Measurements from ENCODE around the gene ZNF358.

Gene ZNF358

DNA sequence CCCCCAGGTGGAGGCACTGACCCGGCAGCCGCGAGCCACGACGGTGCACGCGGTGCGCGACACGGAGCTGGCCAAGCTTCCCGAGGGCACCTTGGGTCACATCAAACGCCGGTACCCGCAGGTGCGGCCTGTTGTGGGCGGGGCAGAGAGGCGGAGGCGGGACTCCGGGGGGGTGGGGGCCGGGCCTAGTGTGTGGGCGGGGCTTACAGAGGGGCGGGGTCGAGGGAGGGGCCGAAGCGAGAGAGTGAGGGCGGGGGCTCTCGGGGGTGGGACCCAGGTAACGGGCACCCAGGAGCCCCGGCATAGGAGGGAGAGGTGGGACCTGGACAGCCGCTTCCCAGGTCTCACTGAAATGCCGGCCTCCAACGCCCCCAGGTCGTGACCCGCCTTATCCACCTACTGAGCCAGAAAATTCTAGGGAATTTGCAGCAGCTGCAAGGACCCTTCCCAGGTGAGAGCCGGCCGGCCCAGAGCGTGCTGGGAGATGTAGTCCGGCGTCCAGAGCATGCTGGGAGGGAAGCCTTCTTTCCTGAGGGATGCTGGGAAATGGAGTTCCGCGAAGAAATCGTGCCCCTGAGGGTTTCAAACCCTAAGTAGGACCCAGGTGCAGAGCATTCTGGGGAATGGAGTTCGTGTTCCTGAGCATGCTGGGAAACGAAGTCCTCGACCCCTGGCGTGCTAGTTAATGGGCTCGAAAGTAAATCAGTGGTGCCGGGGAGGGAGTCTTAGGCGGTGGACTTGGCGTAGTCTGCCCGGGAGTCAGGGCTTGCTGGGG is 35.3 kb downstream of the ZNF358 start:
- peak overlapping the region; percentile 24 for H3K4me3 ChIP-seq (ENCODE audit: low read depth, low read length)
- peaks cover 25% of the 10 kb centered on the region for H3K36me3 ChIP-seq (replicated peaks)
- in situ Hi-C loops (cut with HindIII; ENCODE audit: low pct_ligation_motif_present, low sequenced_read_pairs): no loop called here
- TF ChIP-seq, protein P1, sequence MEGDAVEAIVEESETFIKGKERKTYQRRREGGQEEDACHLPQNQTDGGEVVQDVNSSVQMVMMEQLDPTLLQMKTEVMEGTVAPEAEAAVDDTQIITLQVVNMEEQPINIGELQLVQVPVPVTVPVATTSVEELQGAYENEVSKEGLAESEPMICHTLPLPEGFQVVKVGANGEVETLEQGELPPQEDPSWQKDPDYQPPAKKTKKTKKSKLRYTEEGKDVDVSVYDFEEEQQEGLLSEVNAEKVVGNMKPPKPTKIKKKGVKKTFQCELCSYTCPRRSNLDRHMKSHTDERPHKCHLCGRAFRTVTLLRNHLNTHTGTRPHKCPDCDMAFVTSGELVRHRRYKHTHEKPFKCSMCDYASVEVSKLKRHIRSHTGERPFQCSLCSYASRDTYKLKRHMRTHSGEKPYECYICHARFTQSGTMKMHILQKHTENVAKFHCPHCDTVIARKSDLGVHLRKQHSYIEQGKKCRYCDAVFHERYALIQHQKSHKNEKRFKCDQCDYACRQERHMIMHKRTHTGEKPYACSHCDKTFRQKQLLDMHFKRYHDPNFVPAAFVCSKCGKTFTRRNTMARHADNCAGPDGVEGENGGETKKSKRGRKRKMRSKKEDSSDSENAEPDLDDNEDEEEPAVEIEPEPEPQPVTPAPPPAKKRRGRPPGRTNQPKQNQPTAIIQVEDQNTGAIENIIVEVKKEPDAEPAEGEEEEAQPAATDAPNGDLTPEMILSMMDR (IDR thresholded peaks at IDR 0.05; ENCODE audit: low read depth, low read length, missing control alignments): no peak
- H3K27me3 ChIP-seq (replicated peaks): no peaks in the 10 kb centered on the region
- H3K27ac ChIP-seq: no peak overlapping the region
- peak; percentile 27 for DNase-seq

DNA sequence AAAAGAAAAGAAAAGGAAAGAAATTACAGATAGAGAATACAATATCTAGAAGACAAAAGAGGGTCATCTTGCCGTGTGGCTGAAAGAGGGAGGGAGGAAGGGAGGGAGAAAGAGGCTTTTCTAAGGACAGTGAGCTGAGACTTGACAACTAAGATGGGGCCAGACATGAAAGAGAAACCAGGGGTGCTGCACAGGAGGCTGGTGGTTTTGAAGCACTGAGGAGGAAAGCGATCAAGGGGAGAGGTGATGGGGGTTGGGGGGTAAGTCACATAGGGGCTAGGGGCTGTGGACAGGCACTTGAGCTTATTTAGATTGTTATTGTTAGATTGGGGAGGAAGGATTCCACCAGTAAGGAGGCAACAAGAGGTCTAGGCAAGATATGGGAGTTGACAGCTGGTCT is 36.9 kb downstream of the ZNF358 start:
- H3K27me3 ChIP-seq (replicated peaks): no peaks in the 10 kb centered on the region
- H3K27ac ChIP-seq: no peak overlapping the region
- DNase-seq: no peak
- in situ Hi-C loops (cut with HindIII; ENCODE audit: low pct_ligation_motif_present, low sequenced_read_pairs): no loop called here
- H3K4me3 ChIP-seq (ENCODE audit: low read depth, low read length): no peak overlapping the region
- peaks cover 39% of the 10 kb centered on the region for H3K36me3 ChIP-seq (replicated peaks)
- TF ChIP-seq, protein P1 (IDR thresholded peaks at IDR 0.05; ENCODE audit: low read depth, low read length, missing control alignments): no peak

DNA sequence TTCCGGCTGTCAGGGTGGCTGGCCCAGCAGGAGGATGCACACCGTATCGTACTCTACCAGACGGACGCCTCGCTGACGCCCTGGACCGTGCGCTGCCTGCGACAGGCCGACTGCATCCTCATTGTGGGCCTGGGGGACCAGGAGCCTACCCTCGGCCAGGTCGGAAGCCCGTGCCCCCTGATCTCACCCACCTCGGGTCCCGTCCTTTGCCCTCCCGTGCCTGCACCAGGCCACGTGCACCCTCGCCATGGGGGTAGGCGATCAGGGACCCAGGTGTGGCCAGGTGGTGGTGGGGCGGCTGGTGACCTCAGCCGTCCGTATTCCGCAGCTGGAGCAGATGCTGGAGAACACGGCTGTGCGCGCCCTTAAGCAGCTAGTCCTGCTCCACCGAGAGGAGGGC is 38.7 kb downstream of the ZNF358 start:
- Histone ChIP-seq H3K4me3 (ENCODE audit: low read depth, low read length) (no peak overlapping the region), H3K36me3 (replicated peaks) (peaks cover 56% of the 10 kb centered on the region), H3K27ac (no peak overlapping the region), H3K27me3 (replicated peaks) (no peaks in the 10 kb centered on the region)
- in situ Hi-C loops (cut with HindIII; ENCODE audit: low pct_ligation_motif_present, low sequenced_read_pairs): no loop called here
- TF ChIP-seq, protein P1 (IDR thresholded peaks at IDR 0.05; ENCODE audit: low read depth, low read length, missing control alignments): no peak
- DNase-seq: no peak

DNA sequence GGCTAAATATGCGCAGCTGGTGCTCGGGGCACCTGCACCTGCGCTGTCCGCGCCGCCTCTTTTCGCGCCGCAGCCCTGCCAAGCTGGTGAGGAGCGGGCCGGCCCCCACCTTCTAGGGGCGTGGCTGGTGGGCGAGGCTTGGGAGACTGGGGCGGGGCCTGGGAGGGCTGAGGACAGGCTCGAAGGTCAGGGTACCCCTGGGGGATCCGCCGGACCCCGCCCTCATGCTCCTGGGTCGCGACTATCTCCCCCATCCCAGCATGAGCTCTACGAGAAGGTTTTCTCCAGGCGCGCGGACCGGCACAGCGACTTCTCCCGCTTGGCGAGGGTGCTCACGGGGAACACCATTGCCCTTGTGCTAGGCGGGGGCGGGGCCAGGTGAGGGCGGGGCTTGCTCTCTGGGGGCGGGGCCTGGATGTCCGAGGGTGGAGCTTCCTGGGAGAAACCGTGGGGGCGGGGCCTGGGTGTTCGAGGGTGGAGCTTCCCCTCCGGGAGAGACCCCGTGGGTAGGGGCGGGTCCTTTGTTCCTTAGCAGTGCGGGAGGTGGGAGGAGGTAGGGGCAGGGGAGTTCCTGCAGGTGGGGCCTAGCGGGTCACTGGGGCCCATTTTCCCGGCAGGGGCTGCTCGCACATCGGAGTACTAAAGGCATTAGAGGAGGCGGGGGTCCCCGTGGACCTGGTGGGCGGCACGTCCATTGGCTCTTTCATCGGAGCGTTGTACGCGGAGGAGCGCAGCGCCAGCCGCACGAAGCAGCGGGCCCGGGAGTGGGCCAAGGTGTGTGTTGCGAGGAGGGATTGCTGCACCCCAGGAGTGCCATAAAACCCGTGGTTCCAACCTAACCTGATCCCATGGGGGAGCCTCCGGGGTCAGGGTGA is 39.3 kb downstream of the ZNF358 start:
- Histone ChIP-seq H3K27ac (no peak overlapping the region), H3K27me3 (replicated peaks) (no peaks in the 10 kb centered on the region), H3K4me3 (ENCODE audit: low read depth, low read length) (no peak overlapping the region), H3K36me3 (replicated peaks) (peaks cover 57% of the 10 kb centered on the region)
- DNase-seq: no peak
- TF ChIP-seq, protein P1 (IDR thresholded peaks at IDR 0.05; ENCODE audit: low read depth, low read length, missing control alignments): no peak
- in situ Hi-C loops (cut with HindIII; ENCODE audit: low pct_ligation_motif_present, low sequenced_read_pairs): no loop called here

DNA sequence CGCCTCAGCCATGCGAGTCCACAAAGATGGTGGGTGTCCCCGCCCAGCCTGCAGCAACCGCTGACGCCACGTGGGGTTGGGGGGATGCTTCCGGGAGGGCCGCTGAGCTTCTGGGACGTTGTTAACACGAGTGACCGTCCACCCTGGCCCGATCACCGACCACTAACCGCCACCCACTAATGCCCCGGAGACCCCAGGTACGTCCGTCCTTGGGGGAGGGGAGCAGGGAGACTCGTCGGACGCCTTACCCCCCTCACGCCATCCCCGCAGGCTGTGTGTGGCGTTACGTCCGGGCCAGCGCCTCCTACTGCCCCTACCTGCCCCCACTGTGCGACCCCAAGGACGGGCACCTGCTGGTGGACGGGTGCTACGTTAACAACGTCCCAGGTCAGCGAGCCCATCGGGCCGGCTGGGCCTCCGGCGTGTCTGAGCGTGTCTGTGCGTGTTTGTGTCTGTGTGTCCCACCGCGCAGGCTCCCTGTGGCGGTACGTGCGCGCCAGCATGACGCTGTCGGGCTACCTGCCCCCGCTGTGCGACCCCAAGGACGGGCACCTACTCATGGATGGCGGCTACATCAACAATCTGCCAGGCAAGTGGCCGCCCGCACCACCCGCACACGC is 40.9 kb downstream of the ZNF358 start:
- peaks cover 60% of the 10 kb centered on the region for H3K36me3 ChIP-seq (replicated peaks)
- H3K27ac ChIP-seq: no peak overlapping the region
- in situ Hi-C loops (cut with HindIII; ENCODE audit: low pct_ligation_motif_present, low sequenced_read_pairs): no loop called here
- no peaks in the 10 kb centered on the region for H3K27me3 ChIP-seq (replicated peaks)
- TF ChIP-seq, protein P1 (IDR thresholded peaks at IDR 0.05; ENCODE audit: low read depth, low read length, missing control alignments): no peak
- no peak overlapping the region for H3K4me3 ChIP-seq (ENCODE audit: low read depth, low read length)
- DNase-seq: no peak
